ENCODE measurements around the gene DOK7.
"Not testable (repeated sequence)": the region's sequence is repeated elsewhere in the genome, so short reads cannot be mapped to it uniquely, and the experiment has no call there.

The DOK7 gene

DNA sequence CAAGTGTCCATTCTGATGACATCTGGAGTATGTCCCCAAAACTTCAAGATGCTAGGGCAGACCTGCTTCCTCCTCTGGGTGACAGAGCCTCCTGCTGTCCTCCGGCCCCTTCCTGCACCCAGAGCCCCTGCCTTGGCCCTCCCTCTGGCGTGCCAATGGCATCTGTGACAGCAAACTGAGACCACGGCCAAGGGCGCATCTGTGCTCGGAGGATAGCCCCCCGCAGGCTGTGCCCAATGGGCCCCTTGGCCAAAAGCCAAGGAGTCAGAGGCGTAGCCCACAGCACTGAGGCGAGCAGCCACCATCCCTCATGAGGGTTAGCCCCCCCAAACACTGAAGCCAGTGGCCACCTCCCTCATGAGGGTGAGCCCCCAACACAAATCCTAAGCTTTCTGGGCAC is 61.2 kb downstream of the DOK7 start:
- no peak for DNase-seq

GRCh38 chr4:3524920-3525319 is 61.8 kb downstream of the DOK7 start:
- no peak for DNase-seq

DNA sequence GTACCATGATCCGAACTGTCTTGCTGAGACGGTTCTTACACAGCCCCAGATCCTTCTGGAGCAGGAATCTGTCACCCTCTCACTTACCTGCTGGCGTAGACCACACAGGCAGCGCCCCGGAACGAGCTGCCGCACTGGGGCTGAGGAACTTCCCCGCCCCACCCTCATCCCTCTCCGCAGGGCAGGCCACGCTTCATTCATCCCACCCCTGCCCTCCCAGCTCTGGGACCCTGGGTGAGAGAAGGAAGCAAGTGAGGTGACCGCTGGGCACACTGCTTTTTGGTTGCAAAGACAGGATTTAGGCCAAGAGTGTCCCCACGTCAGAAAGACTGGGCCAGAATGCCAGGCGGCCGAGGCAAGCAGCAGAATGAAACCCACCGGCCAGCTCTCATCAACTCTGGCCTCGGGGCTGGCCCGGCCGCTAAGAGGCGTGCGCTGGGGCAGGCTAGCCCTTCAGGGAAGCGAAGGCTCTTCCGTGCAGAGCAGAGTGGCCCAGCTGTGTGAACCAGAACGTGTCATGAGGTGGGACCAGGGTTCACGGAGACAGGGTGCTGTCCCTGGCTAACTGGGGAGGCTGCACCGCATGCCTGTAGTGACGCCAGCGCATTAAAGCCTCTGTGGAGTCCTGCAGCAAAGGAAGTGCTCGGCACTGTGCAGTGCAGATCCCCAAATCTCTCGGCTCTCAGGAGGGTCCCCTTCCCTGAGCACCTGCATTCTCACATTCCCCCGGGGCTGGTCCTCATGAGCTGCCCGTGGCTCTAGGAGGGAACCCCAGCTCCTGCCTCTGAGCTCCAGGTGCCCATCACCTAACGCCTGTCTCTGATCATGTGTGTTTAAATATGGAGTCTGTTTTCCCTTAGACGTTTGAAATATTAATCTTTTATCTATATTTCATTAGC is 62.7 kb downstream of the DOK7 start:
- DNase-seq, result no peak

- DNase-seq, result no peak
Observed at GRCh38 chr4:3526456-3526855, 63.4 kb downstream of the DOK7 start.

DNA sequence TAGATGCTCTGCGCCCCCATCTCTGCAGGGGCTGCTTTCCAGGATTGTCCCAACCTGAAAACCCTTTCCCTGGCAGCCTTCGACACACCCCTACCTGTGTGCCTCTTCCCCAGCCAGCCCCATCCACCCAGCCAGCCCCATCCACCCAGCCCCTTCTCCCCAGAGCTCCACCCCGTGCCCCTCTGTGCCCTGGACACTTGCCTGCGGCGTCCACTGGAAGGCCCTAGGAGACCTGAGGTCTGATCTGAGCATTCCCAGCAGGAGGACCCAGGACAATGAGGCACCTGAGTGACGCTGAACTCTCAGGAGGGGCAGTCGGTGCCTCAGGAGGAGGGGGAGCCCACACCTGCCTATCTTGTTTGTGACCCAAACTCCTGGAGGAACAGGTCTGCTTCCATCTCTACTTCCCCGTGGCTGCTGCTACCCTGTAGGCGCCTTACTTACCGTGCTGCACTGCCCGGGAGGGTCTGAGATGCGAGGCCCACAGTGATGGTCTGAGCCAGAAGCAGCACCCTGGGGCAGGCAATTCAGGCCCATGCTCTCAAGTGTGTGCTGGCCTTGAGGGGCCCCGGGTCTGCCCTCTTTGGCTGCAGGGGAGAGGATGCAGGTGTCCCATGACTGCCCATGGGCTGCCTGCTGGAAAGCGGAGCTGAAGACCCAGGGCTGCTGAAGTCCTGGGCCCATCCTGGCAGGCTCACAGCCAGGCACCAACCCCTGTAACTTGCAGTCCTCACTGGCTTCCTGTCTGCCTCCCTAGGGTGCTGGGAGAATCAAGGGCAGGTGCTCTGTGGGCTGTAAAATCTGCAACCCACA is 64.2 kb downstream of the DOK7 start:
- no peak for DNase-seq

- no peak for DNase-seq
Observed at GRCh38 chr4:3527914-3528876, 65.1 kb downstream of the DOK7 start.

GRCh38 chr4:3529363-3529762 is 66.3 kb downstream of the DOK7 start:
- peak; percentile 53 for DNase-seq

GRCh38 chr4:3530051-3530450 is 66.9 kb downstream of the DOK7 start:
- DNase-seq, result no peak

GRCh38 chr4:3530663-3531254 is 67.7 kb downstream of the DOK7 start:
- no peak for DNase-seq

DNA sequence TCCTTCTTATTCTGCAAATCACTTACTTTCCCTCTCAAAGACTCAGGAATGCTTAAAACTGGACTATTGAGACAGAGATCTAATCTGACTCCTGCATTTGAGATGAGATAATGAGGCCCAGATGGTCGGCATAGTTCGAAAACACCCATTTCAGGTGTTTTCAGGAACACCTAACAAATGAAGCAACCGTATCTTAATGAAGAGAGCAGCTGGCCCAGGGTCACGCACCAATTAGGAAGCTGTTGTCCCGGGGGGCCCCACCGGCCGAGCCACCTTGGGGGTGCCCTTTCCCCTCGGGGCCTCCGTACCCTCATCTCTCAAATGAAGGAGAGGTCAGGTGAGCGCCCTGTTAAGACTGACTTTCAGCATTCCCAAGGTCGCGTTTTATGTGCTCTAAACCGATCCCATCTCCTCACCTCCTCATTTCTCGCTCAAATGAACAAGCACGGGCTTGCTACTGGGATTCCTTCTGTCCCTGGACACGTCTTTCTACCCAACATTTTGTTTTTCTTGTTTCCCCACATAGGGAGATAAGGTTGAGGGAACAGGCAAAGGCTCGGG is 68.3 kb downstream of the DOK7 start:
- DNase-seq, result no peak

DNA sequence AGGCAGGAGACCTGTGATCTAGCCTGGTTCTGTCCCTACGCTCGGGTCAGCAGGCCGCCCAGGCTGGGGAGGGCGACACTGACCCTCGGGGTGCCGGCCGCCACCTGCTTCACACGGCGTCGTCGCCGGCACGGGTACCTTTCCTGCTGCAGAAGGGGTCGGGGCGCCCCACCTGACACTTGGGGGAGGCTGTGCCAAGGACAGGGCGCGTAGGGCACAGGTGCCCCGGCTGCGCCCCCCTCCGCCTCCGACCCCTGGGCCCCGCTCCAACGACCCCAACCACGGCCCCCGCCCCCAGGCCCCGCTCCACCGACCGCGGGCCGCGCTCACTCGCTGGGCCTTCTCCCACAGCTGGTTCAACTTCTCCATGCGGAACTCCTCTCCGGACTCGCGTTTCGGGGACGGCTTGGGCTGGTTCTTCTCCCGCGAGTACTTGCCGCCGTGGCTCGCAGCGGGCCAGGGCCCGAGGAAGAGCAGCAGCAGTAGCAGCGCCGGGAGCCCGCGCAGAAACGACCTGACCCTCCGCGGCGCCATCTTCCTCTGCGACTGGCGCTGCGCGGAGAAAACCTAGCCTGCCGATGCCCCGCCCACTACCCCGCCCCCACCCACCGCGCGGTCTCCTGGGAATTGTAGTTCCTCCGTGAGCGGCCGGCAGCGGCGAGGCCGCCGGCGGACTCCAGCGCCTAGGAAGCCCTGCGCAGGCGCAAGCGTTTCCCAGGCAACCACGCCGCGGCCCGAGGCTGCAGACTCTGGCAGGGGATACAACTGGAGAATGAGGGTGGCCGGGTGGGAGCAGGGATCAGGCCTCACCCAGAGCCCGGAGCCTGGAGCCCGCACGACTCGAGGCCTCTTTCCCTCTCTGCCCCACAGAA is 69.0 kb downstream of the DOK7 start, which contains the start of gene LRPAP1:
Gene LRPAP1 (minus strand): TSS at position 544 of the 872 bp plus-strand sequence. CDS start 10 bp downstream, at position 534.
- DNase-seq, result peak; percentile 88

GRCh38 chr4:3532751-3533422 is 69.8 kb downstream of the DOK7 start:
- no peak for DNase-seq

GRCh38 chr4:3533423-3533820 is 70.3 kb downstream of the DOK7 start:
- DNase-seq, result no peak

- DNase-seq, result not testable (repeated sequence)
Observed at GRCh38 chr4:3535812-3536211, 72.7 kb downstream of the DOK7 start.

- DNase-seq, result not testable (repeated sequence)
Observed at GRCh38 chr4:3538906-3539305, 75.8 kb downstream of the DOK7 start.

- not testable (repeated sequence) for DNase-seq
Observed at GRCh38 chr4:3543415-3543814, 80.3 kb downstream of the DOK7 start.

Data from CD4-positive, alpha-beta T cell treated with Interferon gamma for 1 hour (primary cell).